HCT116 (cell line): Measurements from ENCODE around the gene AP1S1. TPM values are rescaled to one million over a fixed set of nuclear protein-coding genes. Genes with fewer than 3 reads are reported as not detected.

Experiments
- ATAC-seq: fragments of 200-7000 bp; cut with Tn5 transposase; 2 replicates; pipeline ENCODE4 v1.9.1; 2020; ENCODE audit warnings: mild to moderate bottlenecking, moderate library complexity
- BruUV-seq: library from RNA; stranded (reverse); fragments of 400-500 nt; replicated peaks from 2 replicates; lab custom pipeline; 2021; lab: Mats Ljungman, UMichigan
- CTCF ChIA-PET: fragments of 300-600 bp; sonication (Branson Sonifier 250); formaldehyde crosslinking; loops from one replicate; lab custom pipeline; 2021; ENCODE audit warnings: antibody characterized with exemption; lab: Charles Lee
- POLR2A ChIA-PET: fragments of 300-600, 350-600 bp; sonication (Branson Sonifier 250); formaldehyde crosslinking; loops from one replicate; lab custom pipeline; 2021; ENCODE audit warnings: antibody characterized with exemption; lab: Charles Lee
- RAD21 ChIA-PET, 2 experiments: fragments of 300-600 bp; sonication (Branson Sonifier 250); formaldehyde crosslinking; loops; one replicate each; lab custom pipeline; 2023; ENCODE audit warnings: low total read pairs in 2 of 2; ENCODE audit not compliant: uncharacterized antibody in 2 of 2, unreplicated experiment in 2 of 2, low non-redundant PET in 1 of 2; lab: Charles Lee
- DNase-seq: peaks from one replicate; pipeline ENCODE4 v3.0.0-alpha.2; 2010; ENCODE audit warnings: low read depth, low spot score
- H2AFZ ChIP-seq: fragments of 200-600 bp; shearing (Covaris generic), sonication (generic); 2 replicates; pipeline ENCODE4 v1.6.1; 2017; ENCODE audit warnings: low read depth, mixed run types, mixed read lengths, antibody characterized with exemption, low read length; ENCODE audit not compliant: poor library complexity, severe bottlenecking
- H3K27ac ChIP-seq: 2 replicates; pipeline ENCODE4 v1.5.1; 2012; ENCODE audit warnings: low read depth, low read length
- H3K27me3 ChIP-seq: fragments of 200-600 bp; sonication (generic); 2 replicates; pipeline ENCODE4 v1.6.1; 2016; ENCODE audit warnings: mixed run types, low read length, mixed read lengths; ENCODE audit not compliant: insufficient read depth
- H3K36me3 ChIP-seq, 2 experiments: fragments of 200-500 bp in 1 of 2; fragments of 200-600 bp in 1 of 2; sonication (Bioruptor generic) in 1 of 2; sonication (generic) in 1 of 2; 2 replicates each; pipeline versions ENCODE4 v1.5.1 to v1.6.1; 2014 to 2016; ENCODE audit warnings: low read length in 2 of 2, inconsistent platforms in 1 of 2, mixed read lengths in 1 of 2, mixed run types in 1 of 2; ENCODE audit not compliant: insufficient read depth in 2 of 2, control insufficient read depth in 1 of 2
- H3K4me1 ChIP-seq, 2 experiments: fragments of 200-600 bp in 1 of 2; sonication (generic) in 1 of 2; 2 replicates each; pipeline versions ENCODE4 v1.5.1 to v1.6.1; 2012 to 2017; ENCODE audit warnings: low read length in 2 of 2, inconsistent platforms in 1 of 2, mild to moderate bottlenecking in 1 of 2, mixed read lengths in 1 of 2, mixed run types in 1 of 2, moderate library complexity in 1 of 2; ENCODE audit not compliant: insufficient read depth in 2 of 2, control insufficient read depth in 1 of 2
- H3K4me2 ChIP-seq: fragments of 200-600 bp; sonication (generic); 2 replicates; pipeline ENCODE4 v1.6.1; 2017; ENCODE audit warnings: mixed run types, low read length, mixed read lengths
- H3K4me3 ChIP-seq, 2 experiments: fragments of 200-600 bp in 1 of 2; sonication (generic) in 1 of 2; replicated peaks in 1 of 2; 2 replicates each; pipeline ENCODE4 v1.5.1; 2011 to 2016; ENCODE audit warnings: low read length in 2 of 2, control low read depth in 1 of 2, low read depth in 1 of 2, mild to moderate bottlenecking in 1 of 2, mixed read lengths in 1 of 2, mixed run types in 1 of 2
- H3K79me2 ChIP-seq: fragments of 200-600 bp; sonication (generic); 2 replicates; pipeline ENCODE4 v1.6.1; 2017; ENCODE audit warnings: mild to moderate bottlenecking, mixed run types, low read length, moderate library complexity, mixed read lengths; ENCODE audit not compliant: insufficient read depth
- H3K9ac ChIP-seq: fragments of 200-600 bp; sonication (generic); 2 replicates; pipeline ENCODE4 v1.6.1; 2016; ENCODE audit warnings: low read length, mixed read lengths
- H3K9me2 ChIP-seq: fragments of 200-600 bp; sonication (generic), shearing (Covaris generic); 2 replicates; pipeline ENCODE4 v1.6.1; 2017; ENCODE audit warnings: mixed run types, mild to moderate bottlenecking, moderate library complexity; ENCODE audit not compliant: insufficient read depth
- H3K9me3 ChIP-seq, 2 experiments: fragments of 200-500 bp in 1 of 2; fragments of 200-600 bp in 1 of 2; sonication (Bioruptor generic) in 1 of 2; sonication (generic) in 1 of 2; 2 replicates each; pipeline ENCODE4 v1.6.1; 2014 to 2017; ENCODE audit warnings: low read length in 2 of 2, mixed read lengths in 2 of 2, inconsistent platforms in 1 of 2, low read depth in 1 of 2, mild to moderate bottlenecking in 1 of 2, mixed run types in 1 of 2, moderate library complexity in 1 of 2; ENCODE audit not compliant: control insufficient read depth in 1 of 2, insufficient read depth in 1 of 2
- H4K20me1 ChIP-seq: fragments of 200-600 bp; sonication (generic), shearing (Covaris generic); 2 replicates; pipeline ENCODE4 v1.6.1; 2017; ENCODE audit warnings: mixed run types, mild to moderate bottlenecking, moderate library complexity; ENCODE audit not compliant: insufficient read depth
- CEBPB ChIP-seq: IDR thresholded peaks from 2 replicates; pipeline ENCODE4 v1.6.1; 2012; ENCODE audit warnings: low read depth
- EGR1 ChIP-seq: IDR thresholded peaks from 2 replicates; pipeline ENCODE4 v1.6.1; 2012; ENCODE audit warnings: low read depth
- intact Hi-C: fragments of 100-400 bp; cut with micrococcal nuclease; formaldehyde crosslinking; loops from 2 replicates; pipeline ENCODE4 v1.10.0; 2022
- total RNA-seq: library from RNA; stranded (reverse); gene quantifications from one replicate; pipeline ENCODE4 v1.2.1, GENCODE V29; 2021; ENCODE audit not compliant: unreplicated experiment
- TF ChIP-seq, protein P1 (sequence below): IDR thresholded peaks from 2 replicates; pipeline ENCODE4 v1.6.1; 2011; ENCODE audit warnings: mild to moderate bottlenecking, low read length, moderate library complexity; ENCODE audit not compliant: insufficient replicate concordance; ENCODE audit errors: extremely low read depth
- TF ChIP-seq, protein P2 (sequence below): IDR thresholded peaks from 2 replicates; pipeline ENCODE4 v1.6.1; 2012; ENCODE audit warnings: low read depth

The AP1S1 gene
- total RNA-seq, 1 experiment from 2014 or later: 130 TPM

DNA sequence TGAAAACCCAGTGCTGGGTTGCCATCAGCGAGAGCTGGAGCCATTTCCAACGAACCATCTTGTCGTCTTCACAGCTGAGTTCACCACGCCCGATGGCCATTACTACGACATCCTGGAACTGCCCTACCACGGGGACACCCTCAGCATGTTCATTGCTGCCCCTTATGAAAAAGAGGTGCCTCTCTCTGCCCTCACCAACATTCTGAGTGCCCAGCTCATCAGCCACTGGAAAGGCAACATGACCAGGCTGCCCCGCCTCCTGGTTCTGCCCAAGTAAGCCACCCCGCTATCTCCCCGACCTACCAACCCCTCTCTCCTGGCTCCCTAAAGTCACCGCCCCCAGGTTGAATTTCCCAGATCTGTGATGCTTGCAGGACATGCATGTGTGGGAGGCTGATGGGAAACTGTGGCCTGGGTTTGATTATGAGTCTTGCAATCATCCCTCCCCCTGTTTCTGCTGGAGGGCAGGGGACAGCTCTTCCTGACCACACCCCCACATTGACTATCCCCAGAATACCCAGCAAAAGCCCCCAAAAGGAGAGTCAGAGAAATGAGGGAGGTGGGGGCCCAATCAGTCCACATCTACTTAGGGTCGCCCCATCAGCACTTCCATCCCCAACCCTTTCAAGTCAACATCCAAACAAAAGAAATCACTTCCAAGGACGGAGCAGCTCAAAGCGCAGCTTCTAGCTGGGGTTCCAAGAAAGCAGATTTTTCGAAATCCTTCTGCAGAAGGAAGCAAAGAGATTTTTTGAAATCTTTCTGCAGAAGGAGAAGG lies 20.5 kb upstream of the AP1S1 start:
- RAD21 ChIA-PET: interaction anchor here in 1 of 2 experiments (0.6 kb wide), 1 partner anchor 179 kb away, joined by 3 read pairs; no protein-coding TSS in a partner anchor
- no peaks in the 10 kb centered on the region for H3K9me3 ChIP-seq
- TF ChIP-seq, protein P1, sequence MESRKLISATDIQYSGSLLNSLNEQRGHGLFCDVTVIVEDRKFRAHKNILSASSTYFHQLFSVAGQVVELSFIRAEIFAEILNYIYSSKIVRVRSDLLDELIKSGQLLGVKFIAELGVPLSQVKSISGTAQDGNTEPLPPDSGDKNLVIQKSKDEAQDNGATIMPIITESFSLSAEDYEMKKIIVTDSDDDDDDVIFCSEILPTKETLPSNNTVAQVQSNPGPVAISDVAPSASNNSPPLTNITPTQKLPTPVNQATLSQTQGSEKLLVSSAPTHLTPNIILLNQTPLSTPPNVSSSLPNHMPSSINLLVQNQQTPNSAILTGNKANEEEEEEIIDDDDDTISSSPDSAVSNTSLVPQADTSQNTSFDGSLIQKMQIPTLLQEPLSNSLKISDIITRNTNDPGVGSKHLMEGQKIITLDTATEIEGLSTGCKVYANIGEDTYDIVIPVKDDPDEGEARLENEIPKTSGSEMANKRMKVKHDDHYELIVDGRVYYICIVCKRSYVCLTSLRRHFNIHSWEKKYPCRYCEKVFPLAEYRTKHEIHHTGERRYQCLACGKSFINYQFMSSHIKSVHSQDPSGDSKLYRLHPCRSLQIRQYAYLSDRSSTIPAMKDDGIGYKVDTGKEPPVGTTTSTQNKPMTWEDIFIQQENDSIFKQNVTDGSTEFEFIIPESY: no peak
- TF ChIP-seq, protein P2, sequence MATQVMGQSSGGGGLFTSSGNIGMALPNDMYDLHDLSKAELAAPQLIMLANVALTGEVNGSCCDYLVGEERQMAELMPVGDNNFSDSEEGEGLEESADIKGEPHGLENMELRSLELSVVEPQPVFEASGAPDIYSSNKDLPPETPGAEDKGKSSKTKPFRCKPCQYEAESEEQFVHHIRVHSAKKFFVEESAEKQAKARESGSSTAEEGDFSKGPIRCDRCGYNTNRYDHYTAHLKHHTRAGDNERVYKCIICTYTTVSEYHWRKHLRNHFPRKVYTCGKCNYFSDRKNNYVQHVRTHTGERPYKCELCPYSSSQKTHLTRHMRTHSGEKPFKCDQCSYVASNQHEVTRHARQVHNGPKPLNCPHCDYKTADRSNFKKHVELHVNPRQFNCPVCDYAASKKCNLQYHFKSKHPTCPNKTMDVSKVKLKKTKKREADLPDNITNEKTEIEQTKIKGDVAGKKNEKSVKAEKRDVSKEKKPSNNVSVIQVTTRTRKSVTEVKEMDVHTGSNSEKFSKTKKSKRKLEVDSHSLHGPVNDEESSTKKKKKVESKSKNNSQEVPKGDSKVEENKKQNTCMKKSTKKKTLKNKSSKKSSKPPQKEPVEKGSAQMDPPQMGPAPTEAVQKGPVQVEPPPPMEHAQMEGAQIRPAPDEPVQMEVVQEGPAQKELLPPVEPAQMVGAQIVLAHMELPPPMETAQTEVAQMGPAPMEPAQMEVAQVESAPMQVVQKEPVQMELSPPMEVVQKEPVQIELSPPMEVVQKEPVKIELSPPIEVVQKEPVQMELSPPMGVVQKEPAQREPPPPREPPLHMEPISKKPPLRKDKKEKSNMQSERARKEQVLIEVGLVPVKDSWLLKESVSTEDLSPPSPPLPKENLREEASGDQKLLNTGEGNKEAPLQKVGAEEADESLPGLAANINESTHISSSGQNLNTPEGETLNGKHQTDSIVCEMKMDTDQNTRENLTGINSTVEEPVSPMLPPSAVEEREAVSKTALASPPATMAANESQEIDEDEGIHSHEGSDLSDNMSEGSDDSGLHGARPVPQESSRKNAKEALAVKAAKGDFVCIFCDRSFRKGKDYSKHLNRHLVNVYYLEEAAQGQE: no peak
- TF ChIP-seq CEBPB: no peak
- TF ChIP-seq EGR1: no peak
- H3K27me3 ChIP-seq: no peaks in the 10 kb centered on the region
- no peaks in the 10 kb centered on the region for H4K20me1 ChIP-seq
- H3K9ac ChIP-seq: no peak overlapping the region
- peaks cover 0 to 5% of the 10 kb centered on the region in 2 experiments; a peak in 1 of 4 replicates for H3K36me3 ChIP-seq
- no peak overlapping the region for H2AFZ ChIP-seq
- CTCF ChIA-PET: interaction anchor here (2.7 kb wide), 1 partner anchor 10 kb away, joined by 12 read pairs; no protein-coding TSS in a partner anchor
- intact Hi-C loops: no loop called here
- no peak for DNase-seq
- no TSS peak for BruUV-seq
- no peak overlapping the region for H3K4me3 ChIP-seq
- H3K79me2 ChIP-seq: no peaks in the 10 kb centered on the region
- no peak for ATAC-seq
- no peak overlapping the region for H3K4me2 ChIP-seq
- peaks cover 7 to 37% of the 10 kb centered on the region in 2 experiments for H3K4me1 ChIP-seq
- POLR2A ChIA-PET: no interaction called here
- no peak overlapping the region for H3K27ac ChIP-seq
- H3K9me2 ChIP-seq: no peaks in the 10 kb centered on the region
